Measurements from ENCODE around the gene ZSWIM5. TPM values are rescaled to one million over a fixed set of nuclear protein-coding genes. Genes with fewer than 3 reads are reported as not detected.

Gene ZSWIM5
- total RNA-seq, 1 donor from 2014 or later: under 0.01 TPM

GRCh38 chr1:45033356-45033755 is 173.0 kb downstream of the ZSWIM5 start:
- H3K36me3 ChIP-seq (ENCODE audit: control insufficient read depth, insufficient read depth, low read length): no peaks in the 10 kb centered on the region
- TF ChIP-seq, protein P1, sequence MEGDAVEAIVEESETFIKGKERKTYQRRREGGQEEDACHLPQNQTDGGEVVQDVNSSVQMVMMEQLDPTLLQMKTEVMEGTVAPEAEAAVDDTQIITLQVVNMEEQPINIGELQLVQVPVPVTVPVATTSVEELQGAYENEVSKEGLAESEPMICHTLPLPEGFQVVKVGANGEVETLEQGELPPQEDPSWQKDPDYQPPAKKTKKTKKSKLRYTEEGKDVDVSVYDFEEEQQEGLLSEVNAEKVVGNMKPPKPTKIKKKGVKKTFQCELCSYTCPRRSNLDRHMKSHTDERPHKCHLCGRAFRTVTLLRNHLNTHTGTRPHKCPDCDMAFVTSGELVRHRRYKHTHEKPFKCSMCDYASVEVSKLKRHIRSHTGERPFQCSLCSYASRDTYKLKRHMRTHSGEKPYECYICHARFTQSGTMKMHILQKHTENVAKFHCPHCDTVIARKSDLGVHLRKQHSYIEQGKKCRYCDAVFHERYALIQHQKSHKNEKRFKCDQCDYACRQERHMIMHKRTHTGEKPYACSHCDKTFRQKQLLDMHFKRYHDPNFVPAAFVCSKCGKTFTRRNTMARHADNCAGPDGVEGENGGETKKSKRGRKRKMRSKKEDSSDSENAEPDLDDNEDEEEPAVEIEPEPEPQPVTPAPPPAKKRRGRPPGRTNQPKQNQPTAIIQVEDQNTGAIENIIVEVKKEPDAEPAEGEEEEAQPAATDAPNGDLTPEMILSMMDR (IDR thresholded peaks at IDR 0.05; ENCODE audit: insufficient read depth, low read length, severe bottlenecking): no peak
- no peak overlapping the region for H3K4me3 ChIP-seq (ENCODE audit: low read depth, low read length)
- no peaks in the 10 kb centered on the region for H3K27me3 ChIP-seq (ENCODE audit: control insufficient read depth, insufficient read depth, low read length)
- DNase-seq (ENCODE audit: low read depth) (no peak), FAIRE-seq (no peak)

DNA sequence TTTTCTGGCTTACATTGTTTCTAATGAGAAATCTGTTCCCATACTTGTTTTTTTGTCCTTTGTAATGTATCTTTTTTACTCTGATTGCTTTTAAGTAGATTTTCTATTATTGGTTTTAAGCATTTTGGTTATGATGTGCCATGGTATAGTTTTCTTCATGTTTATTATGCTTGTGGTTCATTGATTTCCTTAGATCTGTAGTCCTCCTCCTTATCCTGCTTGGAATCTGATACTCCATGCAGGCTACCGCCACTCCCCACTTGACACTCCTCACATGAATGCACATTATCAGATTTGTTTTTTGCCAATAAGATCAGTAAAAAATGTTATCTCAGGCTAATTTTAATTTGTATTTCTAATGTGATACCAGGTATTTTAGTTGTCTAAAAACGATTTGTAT is 173.6 kb downstream of the ZSWIM5 start:
- no peaks in the 10 kb centered on the region for H3K36me3 ChIP-seq (ENCODE audit: control insufficient read depth, insufficient read depth, low read length)
- TF ChIP-seq, protein P1 (IDR thresholded peaks at IDR 0.05; ENCODE audit: insufficient read depth, low read length, severe bottlenecking): no peak
- no peak for FAIRE-seq
- DNase-seq (ENCODE audit: low read depth): no peak
- H3K27me3 ChIP-seq (ENCODE audit: control insufficient read depth, insufficient read depth, low read length): no peaks in the 10 kb centered on the region
- H3K4me3 ChIP-seq (ENCODE audit: low read depth, low read length): no peak overlapping the region

- TF ChIP-seq, protein P1 (IDR thresholded peaks at IDR 0.05; ENCODE audit: insufficient read depth, low read length, severe bottlenecking): no peak
- no peak for DNase-seq (ENCODE audit: low read depth)
Measured at GRCh38 chr1:45026446-45026845, 180.0 kb downstream of the ZSWIM5 start.

DNA sequence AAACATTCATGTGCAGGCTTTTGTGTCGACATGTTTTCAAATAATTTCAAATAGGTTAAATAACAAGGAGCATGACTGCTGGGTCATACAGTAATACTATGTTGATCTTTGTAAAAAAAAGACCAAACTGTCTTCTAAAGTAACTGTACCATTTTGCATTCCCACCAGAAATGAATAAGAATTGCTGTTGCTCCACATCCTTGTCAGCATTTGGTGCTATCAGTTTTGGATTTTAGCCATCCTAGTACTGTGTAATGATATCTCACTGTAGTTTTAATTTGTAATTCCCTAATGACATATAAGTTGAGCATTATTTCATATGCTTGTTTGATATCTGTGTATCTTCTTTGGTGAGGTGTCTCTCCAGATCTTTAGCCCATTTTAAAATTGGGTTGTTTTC is 182.7 kb downstream of the ZSWIM5 start:
- DNase-seq (ENCODE audit: low read depth) (no peak), FAIRE-seq (no peak)

More at GRCh38 chr1:45026446-45026845, 180.0 kb downstream of the ZSWIM5 start:
- Histone ChIP-seq H3K4me3 (ENCODE audit: low read depth, low read length) (no peak overlapping the region), H3K36me3 (ENCODE audit: control insufficient read depth, insufficient read depth, low read length) (no peaks in the 10 kb centered on the region), H3K27me3 (ENCODE audit: control insufficient read depth, insufficient read depth, low read length) (no peaks in the 10 kb centered on the region)
- no peak for FAIRE-seq

GRCh38 chr1:45018599-45019230 is 187.7 kb downstream of the ZSWIM5 start:
- FAIRE-seq: peak; percentile 70

More for the DNA sequence above, 182.7 kb downstream of the ZSWIM5 start:
- TF ChIP-seq, protein P1 (IDR thresholded peaks at IDR 0.05; ENCODE audit: insufficient read depth, low read length, severe bottlenecking): no peak
- Histone ChIP-seq H3K4me3 (ENCODE audit: low read depth, low read length) (no peak overlapping the region), H3K27me3 (ENCODE audit: control insufficient read depth, insufficient read depth, low read length) (no peaks in the 10 kb centered on the region), H3K36me3 (ENCODE audit: control insufficient read depth, insufficient read depth, low read length) (no peaks in the 10 kb centered on the region)

More at GRCh38 chr1:45018599-45019230, 187.7 kb downstream of the ZSWIM5 start:
- Histone ChIP-seq H3K4me3 (ENCODE audit: low read depth, low read length) (no peak overlapping the region), H3K27me3 (ENCODE audit: control insufficient read depth, insufficient read depth, low read length) (no peaks in the 10 kb centered on the region), H3K36me3 (ENCODE audit: control insufficient read depth, insufficient read depth, low read length) (peaks cover 1% of the 10 kb centered on the region)
- TF ChIP-seq, protein P1 (IDR thresholded peaks at IDR 0.05; ENCODE audit: insufficient read depth, low read length, severe bottlenecking): peak; percentile 95
- DNase-seq (ENCODE audit: low read depth): peak; percentile 62

All from bronchial epithelial cell (primary cell).